RCC 7860 (cell line): ENCODE data around the gene PUM1.
A peak's percentile ranks its signal among the peaks of the same experiment; 100 is the strongest.
"Not testable (repeated sequence)": the region's sequence is repeated elsewhere in the genome, so short reads cannot be mapped to it uniquely, and the experiment has no call there.

ENCODE experiments used
- DNase-seq: peaks from one replicate; pipeline ENCODE4 v3.0.0-alpha.2; 2015; ENCODE audit warnings: low spot score
- FAIRE-seq: peaks from 2 replicates; lab custom pipeline; 2012; peaks lifted over from hg19 to GRCh38; lab: Jason Lieb, UNC

PUM1 gene

DNA sequence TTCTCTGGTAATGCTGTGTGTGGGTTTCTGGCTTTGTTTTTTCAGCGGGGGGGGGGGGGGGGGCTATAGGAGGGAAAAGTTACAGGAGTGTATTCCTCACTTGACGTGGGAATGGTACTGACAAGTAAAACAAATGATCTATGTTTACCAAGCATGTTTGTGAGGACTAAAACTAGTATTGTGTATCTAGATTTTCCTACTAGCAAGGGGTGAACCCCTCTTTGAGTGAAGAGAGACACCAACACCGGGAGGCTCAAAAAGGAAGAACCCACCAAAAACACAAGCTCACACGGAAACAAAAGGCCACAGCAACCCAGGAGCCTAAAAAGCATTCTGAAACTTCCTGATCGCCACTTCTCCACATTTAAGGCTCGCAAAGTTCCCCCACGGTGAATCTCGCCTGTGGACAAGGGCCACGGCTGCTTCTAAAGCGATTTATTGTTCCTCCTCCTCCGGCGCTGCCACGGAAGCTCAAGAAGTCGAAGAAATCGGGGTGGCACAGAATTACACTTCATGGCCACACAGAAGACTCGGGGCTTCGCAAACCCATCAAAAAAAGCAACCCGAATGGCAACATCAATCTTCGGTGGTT lies 703 bp downstream of the PUM1 start:
- DNase-seq, result no peak

GRCh38 chr1:31064111-31064717 lies 1.3 kb downstream of the PUM1 start:
- FAIRE-seq, result no peak
- no peak for DNase-seq

More for the DNA sequence above, 703 bp downstream of the PUM1 start:
- FAIRE-seq, result no peak

- FAIRE-seq (peak; percentile 35), DNase-seq (no peak)
Observed at GRCh38 chr1:31063631-31064030, 1.9 kb downstream of the PUM1 start.

- FAIRE-seq (no peak), DNase-seq (no peak)
Observed at GRCh38 chr1:31062867-31063380, 2.6 kb downstream of the PUM1 start.

GRCh38 chr1:31062162-31062866 lies 3.2 kb downstream of the PUM1 start:
- DNase-seq, FAIRE-seq: not testable (repeated sequence)

GRCh38 chr1:31058012-31058411 lies 7.5 kb downstream of the PUM1 start:
- no peak for DNase-seq
- no peak for FAIRE-seq

DNA sequence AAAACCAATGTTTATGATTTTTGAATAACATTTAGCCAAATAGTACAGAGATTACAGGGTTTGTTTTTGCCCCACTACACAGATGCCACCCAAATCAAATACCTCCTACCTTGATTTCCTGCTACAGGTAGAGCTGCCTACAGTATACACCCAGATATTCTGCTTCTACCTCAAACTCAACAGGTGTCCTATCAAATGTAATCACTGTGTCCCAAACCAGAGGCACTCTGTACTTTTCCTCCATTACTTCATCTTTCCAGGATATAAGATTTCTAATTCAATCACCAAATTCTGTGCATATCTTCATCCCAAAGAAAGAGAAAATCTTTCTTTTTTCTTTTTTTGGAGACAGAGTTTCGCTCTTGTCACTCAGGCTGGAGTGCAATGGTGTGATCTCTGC lies 9.6 kb downstream of the PUM1 start:
- no peak for FAIRE-seq
- no peak for DNase-seq

DNA sequence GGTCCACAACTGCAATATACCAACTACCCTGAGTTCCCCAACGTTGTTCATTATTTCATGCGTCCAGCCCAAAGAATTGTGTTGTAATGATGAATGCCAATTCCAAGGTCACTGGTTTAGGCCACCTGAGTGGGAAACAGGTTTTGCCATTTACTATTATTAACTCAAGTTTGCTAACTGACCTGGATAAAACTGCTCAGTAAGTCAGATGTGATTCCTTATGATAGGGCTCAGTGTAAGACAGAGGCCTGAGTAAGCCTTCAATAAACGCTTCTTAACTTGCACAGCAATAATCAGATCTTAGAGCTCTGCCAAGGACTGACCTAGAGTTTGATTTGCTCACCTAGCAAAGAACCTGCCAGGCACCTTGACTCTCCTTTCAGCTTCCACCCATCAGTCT lies 10.0 kb downstream of the PUM1 start:
- FAIRE-seq (no peak), DNase-seq (no peak)

GRCh38 chr1:31054958-31055481 lies 10.5 kb downstream of the PUM1 start:
- no peak for FAIRE-seq
- DNase-seq, result no peak

- DNase-seq (no peak), FAIRE-seq (no peak)
Observed at GRCh38 chr1:31054349-31054748, 11.2 kb downstream of the PUM1 start.

GRCh38 chr1:31052613-31053012 lies 12.9 kb downstream of the PUM1 start:
- not testable (repeated sequence) for FAIRE-seq, DNase-seq

GRCh38 chr1:31051611-31052010 lies 13.9 kb downstream of the PUM1 start:
- FAIRE-seq (no peak), DNase-seq (no peak)

DNA sequence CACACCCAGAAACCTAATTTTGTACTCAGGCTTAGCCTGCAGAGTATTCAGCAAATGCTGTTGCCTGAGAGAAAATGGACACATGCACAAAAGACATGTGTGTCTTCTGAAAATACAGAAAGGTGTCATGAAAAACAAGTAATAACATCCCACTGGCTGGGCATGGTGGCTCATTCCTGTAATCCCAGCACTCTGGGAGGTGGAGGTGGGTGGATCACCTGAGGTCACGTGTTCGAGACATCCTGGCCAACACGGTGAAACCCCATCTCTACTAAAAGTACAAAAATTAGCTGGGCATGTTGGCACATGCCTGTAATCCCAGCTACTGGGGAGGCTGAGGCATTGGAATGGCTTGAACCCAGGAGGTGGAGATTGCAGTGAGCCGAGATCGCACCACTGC lies 18.0 kb downstream of the PUM1 start:
- not testable (repeated sequence) for FAIRE-seq, DNase-seq

DNA sequence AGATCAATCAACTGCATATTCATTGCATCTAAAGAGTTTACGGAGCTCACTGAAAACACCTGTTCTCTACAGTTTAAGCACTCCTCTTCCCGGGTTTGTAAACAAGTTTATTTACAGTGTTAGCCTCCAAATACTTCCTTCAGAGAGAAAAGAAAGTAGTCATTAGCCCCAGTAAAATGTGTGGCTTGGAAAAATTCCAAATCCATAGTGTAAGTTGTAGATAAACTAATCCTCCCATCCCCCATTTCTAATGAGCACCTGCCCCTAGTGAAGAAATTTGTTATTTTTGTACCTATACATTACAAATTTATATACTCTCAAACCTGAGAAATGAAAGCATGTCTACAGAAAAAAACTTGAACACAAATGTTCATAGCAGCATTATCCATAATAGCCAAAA lies 21.9 kb downstream of the PUM1 start:
- FAIRE-seq (no peak), DNase-seq (no peak)

GRCh38 chr1:31042656-31043055 lies 22.9 kb downstream of the PUM1 start:
- FAIRE-seq, result no peak

GRCh38 chr1:31041529-31041928 lies 24.0 kb downstream of the PUM1 start:
- DNase-seq, result no peak
- no peak for FAIRE-seq

More at GRCh38 chr1:31042656-31043055, 22.9 kb downstream of the PUM1 start:
- no peak for DNase-seq

- DNase-seq, result no peak
Observed at GRCh38 chr1:31040038-31040437, 25.5 kb downstream of the PUM1 start.

GRCh38 chr1:31038935-31039334 lies 26.6 kb downstream of the PUM1 start:
- DNase-seq, FAIRE-seq: not testable (repeated sequence)

More at GRCh38 chr1:31040038-31040437, 25.5 kb downstream of the PUM1 start:
- no peak for FAIRE-seq

DNA sequence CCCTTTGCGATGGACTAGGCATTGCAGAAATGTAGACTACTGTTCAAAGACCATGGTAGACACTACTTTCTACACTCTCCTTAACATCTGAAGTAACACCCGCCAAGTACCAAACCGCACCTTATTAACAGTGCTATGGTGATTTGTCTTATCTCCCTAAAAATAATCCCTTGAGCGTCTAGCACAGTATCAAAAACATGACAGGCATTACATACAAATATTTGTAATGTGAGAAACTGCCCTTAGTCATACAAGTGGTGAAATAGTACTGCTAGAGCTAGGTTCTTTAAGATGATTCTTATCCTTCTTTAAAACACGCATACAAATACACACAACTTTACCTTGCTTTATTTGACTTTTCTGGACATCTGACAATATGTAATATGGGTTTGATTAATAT lies 27.2 kb downstream of the PUM1 start:
- no peak for FAIRE-seq
- DNase-seq, result no peak

GRCh38 chr1:31036749-31037500 lies 28.6 kb downstream of the PUM1 start:
- no peak for FAIRE-seq
- DNase-seq, result peak; percentile 24

GRCh38 chr1:31033598-31033997 lies 31.9 kb downstream of the PUM1 start:
- FAIRE-seq (no peak), DNase-seq (no peak)
